ENCODE results near the gene RAP1GAP2.
"Not testable (repeated sequence)": the region's sequence is repeated elsewhere in the genome, so short reads cannot be mapped to it uniquely, and the experiment has no call there.

Gene RAP1GAP2

DNA sequence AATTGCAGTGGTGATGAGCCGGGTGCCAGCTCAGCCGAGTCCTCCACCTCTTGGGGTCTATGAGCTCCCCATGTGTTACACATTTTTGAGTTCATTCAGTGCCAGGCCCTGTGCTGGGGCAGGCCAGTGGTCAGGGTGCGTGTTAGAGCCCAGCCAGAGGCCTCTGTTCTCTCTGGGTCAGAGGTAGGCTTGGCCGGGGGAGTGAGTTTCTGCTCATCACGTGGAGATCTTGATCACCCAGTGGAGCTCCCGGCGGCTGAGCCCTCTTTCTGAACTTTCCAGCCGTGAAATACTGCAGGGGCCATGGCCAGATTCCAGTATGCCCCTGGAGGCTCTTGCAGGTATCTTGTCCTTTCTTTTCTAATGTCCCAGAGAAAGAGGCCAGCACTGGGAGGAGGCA lies 93.0 kb downstream of the RAP1GAP2 start:
- no peak for DNase-seq

DNA sequence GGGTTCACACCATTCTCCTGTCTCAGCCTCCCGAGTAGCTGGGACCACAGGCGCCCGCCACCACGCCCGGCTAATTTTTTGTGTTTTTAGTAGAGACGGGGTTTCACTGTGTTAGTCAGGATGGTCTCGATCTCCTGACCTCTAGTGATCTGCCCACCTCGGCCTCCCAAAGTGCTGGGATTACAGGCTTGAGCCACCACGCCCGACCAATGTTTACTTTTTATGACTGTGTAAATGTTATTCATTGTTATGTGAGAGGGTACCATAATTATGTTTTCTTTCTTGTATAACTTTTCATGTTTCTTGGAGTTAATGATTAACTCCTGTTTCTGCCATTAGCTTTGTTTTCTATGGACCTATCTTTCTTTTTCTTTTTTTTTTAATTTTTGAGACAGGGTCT lies 94.5 kb downstream of the RAP1GAP2 start:
- DNase-seq, result not testable (repeated sequence)

DNA sequence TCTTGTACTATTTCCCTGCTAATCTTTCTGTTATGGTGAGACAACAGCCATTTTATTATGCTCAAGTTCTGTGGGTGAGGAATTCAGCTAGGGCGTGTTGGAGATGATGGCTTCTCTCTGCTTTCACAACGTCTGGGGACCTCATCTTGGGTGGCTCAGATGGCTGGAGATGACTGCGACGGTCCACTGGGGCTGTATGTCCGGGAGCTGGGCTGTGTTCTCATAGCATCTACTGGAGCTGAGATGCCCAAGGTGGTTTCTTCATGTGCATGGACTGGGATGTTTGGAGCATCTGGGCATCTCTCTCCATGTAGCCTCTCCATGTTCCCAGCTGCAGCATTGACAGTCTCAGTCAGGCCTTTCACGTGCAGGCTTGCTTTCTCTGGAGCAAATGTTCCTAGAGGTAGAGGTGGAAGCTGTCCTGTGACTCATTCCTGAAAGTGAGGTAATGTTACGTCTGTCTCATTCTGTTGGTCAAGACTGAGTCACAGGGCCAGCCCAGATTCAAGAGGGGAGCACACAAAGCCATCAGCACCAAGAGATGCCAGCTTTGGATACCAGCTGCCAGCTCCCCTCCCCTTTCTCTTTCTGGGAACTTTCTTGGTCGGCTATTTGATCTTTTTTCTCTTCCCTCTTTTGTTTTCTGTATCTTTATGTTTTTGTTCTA lies 96.2 kb downstream of the RAP1GAP2 start:
- no peak for DNase-seq

DNA sequence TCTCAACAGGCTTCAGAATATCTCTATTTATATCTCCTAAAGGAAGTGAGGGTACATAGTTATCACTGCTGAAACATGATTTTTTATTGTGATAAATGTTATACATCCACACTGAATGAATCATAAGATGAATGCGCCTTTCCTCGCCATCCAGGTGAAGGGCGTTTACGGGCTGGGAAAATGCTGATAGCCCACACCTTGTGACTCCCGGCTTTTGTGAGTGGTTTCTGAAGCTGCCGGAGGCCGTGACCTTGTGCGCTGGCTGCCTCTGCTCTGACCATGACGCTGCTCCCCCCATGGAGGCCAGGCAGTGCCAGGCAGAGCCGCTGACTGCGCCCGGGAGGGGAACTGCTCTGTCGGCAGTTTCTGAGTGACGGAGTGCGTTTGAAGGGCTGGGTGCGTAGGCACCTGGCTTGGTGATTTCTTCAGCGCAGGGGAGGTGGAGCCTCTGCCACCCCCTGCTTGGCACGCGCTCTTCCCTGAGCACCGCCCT lies 97.2 kb downstream of the RAP1GAP2 start:
- DNase-seq, result no peak

DNA sequence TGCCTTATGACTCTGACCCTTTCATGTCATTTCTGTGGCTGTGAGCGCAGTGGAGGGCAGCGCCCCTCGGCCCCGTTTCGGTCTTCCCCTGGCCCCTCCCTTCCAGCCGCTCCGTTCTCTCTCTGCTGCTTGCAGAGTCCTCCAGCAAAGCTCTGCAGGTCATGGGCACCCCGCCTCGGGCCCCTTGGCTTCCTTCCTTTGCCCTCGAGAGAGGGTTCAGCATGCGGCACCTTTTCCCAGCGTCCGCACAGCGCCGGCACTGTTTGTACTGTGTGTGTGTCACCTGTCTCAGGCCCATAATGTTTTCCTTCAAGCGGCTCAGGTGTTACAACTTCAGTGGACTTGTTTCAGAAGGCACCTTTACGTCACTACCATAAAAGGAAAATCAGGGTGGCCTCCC lies 98.5 kb downstream of the RAP1GAP2 start:
- no peak for DNase-seq

DNA sequence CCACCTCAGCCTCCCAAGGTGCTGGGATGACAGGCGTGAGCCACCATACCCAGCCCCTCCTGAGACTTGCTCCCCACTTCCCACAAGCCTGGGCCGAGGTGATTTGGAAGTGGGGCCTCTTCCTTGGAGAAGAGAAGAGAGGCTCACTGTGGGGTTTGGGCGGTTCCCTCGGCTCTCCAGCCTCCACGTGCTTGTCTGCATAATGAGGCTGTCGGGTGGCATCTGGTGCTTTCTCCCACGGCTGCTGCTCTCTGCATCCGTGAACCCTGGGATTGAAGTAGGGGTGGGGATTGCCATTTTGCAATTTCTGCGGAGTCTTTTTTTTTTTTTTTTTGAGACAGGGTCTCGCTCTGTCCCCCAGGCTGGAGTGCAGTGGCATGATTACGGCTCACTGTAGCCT lies 101.4 kb downstream of the RAP1GAP2 start:
- DNase-seq, result no peak

DNA sequence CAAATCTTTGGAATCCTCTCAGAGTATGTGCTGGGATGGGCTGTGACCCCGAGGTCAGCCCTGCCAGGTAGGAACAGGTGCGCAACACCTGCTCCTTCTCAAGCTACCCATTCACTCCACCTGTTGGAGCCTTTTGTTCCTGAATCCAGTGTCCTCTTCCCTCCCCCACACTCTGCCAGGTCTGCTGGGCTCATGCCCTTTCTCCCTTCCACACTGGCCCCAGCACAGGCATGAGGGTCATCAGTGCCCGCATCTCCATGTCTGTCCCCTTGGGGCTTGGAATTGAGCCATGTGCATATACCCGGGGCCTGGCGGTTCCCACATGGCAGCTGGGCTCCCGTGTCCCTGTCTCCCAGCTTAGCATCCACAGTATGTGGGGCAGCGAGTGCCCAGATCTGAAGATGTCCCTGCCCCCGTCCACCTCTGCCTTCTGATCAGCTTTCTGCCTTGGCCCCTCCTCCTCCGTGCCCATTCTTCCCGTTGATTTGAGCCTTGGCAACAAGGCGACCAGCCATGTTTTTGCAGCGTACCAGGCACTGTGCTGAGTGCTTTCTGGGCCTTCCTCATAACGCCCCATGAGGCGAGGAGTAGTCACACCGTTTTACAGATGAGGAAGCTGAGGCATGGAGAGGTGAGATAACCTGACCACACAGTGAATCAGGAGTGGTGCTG lies 102.2 kb downstream of the RAP1GAP2 start:
- DNase-seq, result no peak

DNA sequence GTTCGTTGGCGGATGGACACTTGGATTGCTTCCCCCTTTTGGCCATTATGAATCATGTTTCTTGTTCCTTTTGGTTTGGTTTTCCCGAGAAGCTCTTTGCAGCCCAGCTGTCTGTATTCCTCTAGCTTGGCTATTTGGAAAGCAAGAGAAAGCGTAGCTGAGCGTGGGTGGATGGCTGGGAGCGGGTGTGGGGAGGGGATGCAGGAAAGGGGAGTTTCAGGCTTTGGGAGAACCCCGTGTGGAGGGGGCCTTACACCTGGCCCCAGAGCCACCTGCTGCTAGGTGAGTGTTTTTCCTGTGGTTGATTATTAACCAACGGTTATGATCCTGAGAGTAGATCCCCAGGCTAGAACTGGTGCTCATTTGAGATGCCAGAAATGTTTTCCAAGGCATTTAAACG lies 103.7 kb downstream of the RAP1GAP2 start:
- DNase-seq, result no peak

DNA sequence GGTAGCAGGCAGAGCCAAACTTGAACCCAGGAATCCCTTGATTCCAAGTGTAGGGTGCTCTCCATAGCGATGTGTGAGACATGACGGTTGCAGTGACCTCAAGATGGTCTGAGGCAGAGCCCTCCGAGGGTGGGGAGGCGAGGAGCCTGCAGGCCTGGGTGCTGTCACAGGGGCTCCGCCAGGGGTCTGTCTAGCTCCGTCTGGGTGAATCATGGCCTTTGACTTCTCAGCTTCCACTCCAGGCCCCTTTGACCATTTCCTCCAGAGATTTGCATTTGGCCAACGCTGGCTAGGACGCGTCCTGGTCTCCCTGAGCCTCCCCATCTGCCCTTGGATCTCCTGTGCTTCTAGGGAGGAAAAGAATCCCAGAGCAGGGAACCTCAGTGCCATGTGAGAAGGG lies 104.6 kb downstream of the RAP1GAP2 start:
- no peak for DNase-seq

DNA sequence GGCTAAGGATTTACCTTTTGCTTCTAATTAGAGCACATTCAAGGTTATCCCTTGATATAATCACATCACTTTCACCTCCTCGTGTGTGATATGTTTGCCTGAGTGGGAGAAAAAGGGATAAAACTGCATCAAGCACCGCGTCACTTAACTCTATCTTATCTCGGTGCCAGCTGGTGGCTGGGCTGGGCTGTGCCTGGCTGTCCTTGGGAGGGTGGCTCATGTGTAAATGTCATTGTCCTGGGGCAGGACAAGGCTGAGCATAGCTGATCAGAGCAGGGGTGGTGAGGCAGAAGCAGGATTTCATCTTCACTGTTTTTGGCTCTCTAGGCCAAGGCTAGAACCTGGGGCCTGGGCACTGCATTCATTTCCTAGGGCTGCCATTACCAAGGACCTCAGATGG lies 105.3 kb downstream of the RAP1GAP2 start:
- no peak for DNase-seq

DNA sequence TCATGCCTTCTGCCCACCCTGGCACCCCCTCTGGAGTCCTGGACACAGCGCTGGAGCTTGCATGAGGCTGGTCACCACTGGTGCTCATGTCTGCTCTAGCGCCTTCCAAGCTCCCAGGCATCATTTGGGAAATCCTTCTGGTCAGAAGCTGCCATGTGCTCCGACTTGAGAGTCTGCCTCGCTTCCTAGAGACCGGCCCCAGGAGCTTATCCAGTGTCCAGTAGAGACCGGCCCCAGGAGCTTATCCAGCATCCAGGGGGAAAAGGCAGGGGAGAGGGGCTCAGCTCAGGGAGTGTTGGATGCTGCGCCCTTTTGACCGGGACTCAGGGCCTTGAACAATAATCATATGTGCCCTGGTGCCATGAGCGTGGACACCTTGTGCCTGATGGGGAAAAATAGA lies 106.3 kb downstream of the RAP1GAP2 start:
- DNase-seq, result no peak

DNA sequence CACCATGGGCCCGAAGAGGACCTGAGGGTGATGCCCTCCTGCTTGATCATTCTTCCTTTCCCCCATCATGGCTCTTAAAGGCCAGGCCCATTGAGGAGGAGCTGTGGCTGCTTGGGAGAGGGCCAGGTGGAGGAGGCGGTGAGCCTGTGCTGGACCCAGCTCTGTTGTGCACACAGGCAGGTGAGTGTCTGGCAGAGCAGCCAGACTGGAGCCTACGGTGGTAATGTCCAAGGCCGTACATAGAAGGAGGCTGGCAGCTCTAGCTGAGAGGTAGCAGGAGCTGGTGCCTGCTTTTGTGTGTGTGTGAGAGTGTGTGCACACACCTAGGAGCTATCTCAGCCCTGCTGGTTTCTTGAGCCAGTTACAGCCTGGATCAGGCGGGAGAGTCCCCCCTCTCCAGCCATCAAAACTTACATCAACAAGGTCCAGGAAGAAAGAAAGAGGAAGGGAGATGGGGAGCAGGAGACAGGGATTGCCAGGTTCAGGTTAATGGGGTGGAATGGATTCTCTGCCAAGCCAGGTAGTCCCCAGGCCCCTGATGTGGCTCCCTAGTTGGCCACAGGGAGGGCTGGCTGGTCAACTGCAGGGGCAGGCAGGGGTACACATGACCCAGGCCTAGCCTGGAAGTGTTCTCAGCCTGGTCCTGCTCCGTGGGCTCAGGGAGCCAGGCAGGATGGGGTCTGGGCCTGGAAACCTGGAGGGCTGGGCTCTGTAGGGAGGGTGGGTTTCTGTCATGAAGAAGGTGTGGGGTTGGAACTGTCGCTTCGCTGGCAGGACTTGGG lies 107.1 kb downstream of the RAP1GAP2 start:
- DNase-seq, result no peak

DNA sequence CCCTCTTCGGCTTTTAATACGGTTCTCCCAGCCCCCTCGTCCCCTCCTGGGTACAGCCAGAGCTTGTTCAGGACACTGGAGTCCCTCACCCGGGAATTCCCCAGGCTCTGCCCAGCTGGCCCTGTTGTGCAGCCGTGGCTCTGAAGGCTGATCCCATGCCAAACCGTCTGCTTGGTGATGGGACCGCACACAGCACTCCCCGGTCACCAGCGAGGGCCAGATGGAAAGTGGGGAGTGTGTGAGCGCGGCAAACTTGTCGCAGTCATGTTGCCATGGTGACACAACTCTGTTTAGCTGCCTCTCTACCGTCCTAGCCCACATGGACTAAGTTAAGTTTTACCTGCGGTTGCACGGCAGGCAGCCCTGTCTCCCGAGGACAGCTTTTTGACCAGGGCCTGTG lies 107.9 kb downstream of the RAP1GAP2 start:
- no peak for DNase-seq

DNA sequence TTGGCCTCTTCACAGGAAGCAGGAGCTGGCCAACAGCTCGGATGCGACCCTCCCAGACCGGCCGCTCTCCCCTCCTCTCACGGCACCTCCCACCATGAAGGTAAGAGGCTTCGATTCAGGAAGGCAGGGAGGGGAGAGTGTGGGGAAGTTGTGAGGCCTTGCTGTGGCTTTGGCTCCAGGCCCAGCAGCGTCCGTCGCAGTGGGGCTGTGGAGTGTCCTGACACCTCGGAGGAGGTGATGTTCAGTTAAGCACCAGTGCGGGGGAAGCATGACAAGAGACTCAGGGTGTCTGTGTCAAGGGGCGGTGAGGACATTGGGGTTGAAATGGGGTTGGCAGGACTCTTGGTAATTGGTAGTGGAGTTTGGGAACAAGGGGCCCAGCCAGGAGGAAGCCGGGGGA lies 109.0 kb downstream of the RAP1GAP2 start:
- DNase-seq, result no peak

DNA sequence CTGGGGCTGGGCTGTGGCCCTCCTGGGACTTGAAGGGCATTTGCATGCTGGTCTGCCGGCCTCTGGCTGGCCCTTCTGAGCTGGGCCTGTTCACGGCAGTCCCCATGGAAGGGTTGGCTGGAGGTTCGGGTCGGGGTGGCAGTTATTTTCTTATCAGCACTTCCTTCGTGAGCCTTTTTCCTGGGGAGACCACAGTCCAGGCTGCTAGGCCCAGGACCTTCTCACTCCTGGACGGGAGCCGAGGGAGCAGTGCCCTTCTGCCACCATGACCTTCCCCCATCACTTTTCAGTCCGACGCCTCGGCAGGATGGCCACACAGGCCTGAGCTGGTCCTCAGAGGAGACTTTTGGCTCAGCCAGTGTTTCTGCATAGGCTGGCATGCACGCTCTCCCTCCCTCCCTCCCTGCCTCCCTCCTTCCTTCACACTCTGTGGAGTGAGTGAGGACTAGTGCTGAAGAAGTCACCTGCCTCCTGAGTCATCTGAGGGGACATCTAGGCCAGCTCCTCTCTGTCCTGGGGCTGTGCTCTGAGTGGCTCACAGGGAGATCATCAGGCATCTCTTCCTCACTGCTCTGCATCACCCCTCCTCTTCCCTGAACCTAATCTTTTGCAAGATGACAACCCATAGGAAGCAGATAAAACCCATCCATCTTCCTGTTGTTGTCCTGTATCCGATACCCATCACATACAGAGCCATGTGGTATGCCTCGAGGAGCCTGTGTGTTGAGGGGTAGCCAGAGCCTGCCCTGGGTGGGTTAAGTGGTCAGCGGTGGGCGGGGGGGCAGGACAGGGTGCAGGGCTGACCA lies 109.7 kb downstream of the RAP1GAP2 start:
- no peak for DNase-seq

DNA sequence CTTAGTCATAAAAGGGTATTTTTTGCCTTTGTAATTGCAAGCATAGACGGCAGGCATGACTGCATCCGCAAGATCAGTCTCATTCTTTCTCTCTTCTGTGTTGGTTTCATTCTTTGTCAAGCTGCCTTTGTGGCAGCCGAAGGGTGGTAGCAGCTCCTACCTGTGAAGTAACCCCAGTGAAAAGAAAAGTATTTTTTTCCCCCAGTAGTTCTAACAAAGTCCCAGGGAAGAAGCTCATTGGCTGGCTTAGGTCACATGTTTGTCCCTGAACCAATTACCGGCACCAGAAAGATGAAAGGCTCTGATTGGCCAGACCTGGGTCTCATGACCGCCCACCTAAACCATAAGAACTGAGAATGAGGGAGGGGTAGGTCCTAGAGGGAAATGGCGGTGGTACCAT lies 110.7 kb downstream of the RAP1GAP2 start:
- DNase-seq, result no peak

DNA sequence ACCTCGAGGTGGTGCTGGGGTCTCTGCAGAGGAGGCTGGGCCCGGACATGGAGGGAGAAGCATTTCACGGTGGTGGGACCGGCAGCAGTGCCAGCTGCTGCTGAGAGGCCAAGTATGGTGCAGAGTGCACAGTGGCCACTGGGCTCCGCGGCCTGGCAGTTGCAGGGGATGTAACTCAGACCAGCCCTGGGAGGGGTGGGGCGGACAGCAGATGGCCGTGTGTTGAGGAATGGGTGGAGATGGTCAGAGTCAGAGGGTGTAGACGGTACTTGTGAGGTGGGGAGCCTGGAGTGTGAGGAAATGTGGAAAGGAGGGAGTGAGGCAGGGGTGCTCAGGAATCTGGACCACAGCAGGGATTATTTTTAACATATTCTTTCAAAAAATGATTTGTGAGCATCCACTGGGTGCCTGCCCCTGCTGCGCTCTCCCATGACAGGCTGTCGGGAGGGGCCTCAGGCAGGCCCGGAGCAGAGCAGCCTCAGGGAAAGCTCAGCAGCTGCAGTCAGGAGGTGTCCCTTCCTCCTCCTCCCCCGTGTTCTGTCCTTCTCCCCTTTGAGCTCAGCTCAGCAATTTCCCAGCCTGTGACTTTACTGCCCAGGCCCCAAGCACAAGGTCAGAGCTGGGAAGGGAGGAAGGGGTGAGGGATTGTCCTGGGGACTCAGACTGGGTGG lies 113.1 kb downstream of the RAP1GAP2 start:
- no peak for DNase-seq

DNA sequence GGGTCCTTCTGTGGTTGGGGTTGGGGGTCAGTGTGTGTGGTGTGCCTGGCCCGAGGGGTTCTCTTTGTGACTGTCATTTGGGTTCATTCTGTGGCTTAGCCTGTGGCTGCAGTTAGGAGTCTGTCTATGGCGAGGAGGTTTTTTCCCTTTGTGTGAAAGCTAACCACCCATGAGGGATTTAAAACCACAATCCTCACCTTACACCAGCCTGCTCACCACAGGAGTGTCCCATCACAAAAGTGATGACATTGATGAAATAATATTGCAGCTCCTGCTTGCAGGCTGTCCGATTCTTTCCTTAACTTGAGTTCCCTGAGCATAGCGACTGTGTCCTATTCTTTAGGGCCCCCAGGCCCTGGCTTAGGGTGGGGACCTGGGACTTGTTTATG lies 113.6 kb downstream of the RAP1GAP2 start:
- DNase-seq, result no peak

DNA sequence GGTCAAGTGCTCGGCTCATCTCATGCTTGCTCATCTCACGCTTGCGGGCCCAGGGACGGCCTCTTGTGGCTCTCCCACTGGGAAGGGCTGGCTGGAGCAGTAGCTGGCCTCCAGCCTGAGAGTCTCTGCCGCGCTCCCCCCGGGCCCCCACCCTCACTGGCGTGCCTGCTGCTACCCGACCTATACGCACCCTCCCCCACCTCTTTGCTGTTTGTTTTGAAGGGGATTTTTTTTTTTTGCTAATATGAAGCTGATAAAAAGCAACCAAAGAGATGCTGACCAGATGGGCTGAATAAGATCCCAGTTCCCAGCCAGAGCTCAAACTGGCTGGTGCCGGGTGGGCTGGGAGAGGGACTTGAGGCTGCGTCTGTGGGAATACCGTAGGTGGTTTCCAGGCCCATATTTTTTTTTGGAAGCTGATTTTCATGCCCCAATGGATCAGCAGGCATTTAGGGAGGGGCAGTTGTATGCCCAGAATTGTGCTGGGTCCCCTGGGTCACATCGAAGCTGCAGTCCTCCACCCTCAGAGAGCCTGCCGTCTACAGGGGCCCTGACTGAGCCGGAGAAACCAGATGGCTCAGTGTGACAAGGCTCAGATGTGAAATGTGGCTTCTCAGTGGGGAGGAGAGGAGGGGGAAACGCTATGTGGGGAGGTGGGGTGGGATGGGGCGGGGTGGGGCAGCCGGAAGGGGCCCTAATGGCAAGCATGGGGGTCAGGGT lies 115.0 kb downstream of the RAP1GAP2 start:
- no peak for DNase-seq

DNA sequence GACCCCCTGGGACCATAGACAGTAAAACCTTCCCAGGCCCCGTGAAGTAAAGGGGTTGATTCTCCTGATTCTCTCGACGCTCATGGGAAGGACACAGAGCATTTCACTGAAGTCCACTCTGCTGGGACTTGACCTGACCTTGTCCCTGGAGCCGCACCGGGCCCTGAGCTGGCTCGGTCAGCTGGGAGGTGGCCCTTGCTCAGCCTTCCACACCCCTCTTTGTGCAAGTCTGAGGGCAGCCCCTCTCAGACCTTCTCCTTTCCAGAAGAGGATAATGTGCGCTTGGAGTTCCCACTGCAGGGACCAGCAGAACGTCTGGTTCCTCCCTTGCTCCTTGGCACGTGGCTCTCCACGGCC lies 115.5 kb downstream of the RAP1GAP2 start:
- no peak for DNase-seq

DNA sequence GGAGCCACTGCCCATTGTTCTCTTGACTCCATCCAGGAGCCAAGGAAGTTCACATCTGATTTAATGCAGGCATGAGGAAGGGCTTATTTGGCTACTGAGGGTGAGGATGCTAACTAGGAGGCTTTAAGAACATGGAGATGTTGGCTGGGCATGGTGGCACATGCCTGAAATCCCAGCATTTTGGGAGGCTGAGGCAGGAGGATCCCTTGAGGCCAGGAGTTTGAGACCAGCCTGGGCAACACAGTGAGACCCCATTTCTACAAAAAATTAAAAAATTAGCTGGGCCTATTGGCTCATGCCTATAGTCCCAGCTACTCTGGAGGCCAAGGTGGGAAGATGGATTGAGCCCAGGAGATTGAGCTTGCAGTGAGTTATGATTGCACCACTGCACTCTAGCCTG lies 116.5 kb downstream of the RAP1GAP2 start:
- DNase-seq, result no peak

DNA sequence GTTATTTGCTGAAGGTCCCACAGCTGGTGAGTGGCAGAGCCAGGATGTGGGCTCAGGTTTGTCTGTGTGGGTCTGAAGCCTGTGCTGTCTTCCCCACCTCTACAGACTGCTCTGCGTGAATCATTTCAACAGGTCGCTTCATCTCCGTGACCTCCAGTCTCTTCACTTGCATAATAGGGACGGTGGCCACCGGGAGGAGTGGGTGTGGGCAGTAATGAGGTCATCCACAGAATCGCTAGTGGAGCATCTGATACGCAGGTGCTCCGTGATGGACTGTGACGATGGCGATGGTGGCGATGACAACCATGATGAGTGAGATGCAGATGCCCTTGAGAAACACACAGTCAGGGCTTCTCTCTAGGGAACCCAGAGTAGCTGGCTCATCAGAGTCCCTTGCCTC lies 120.2 kb downstream of the RAP1GAP2 start:
- no peak for DNase-seq

Measured in NCI-H1436 (cell line).